Stomach (tissue), 4 donors: ENCODE measurements around the gene ZMYND12.

Source experiments
- CTCF ChIP-seq, 7 experiments: fragments of 450-650 bp in 4 of 7; fragments of 200-600 bp in 3 of 7; sonication (generic) in 3 of 7; IDR thresholded peaks; one replicate each; pipeline ENCODE4 v1.5.1; 2016 to 2019; ENCODE audit warnings: antibody characterized with exemption in 7 of 7, control low read depth in 2 of 7, mild to moderate bottlenecking in 1 of 7
- EP300 ChIP-seq: sonication (generic); formaldehyde crosslinking; IDR thresholded peaks from one replicate; pipeline ENCODE4 v1.6.1; 2017; ENCODE audit warnings: antibody characterized with exemption
- POLR2A ChIP-seq, 4 donors: fragments of 450-650 bp; IDR thresholded peaks; one replicate each; pipeline ENCODE4 v1.6.1; 2016; ENCODE audit warnings: antibody characterized with exemption in 4 of 4, control low read depth in 2 of 4, mild to moderate bottlenecking in 1 of 4, moderate library complexity in 1 of 4
- POLR2AphosphoS5 ChIP-seq, 3 donors: sonication (generic); formaldehyde crosslinking; IDR thresholded peaks; one replicate each; pipeline ENCODE4 v1.6.1; 2016; ENCODE audit warnings: antibody characterized with exemption in 3 of 3

GRCh38 chr1:42432714-42433113 is 23.1 kb downstream of the ZMYND12 start:
- TF ChIP-seq CTCF (IDR thresholded peaks at IDR 0.05) (no peak), EP300 (no peak), POLR2A (IDR thresholded peaks at IDR 0.05) (no peak), POLR2AphosphoS5 (IDR thresholded peaks at IDR 0.05) (no peak)
